RWPE2 (cell line): ENCODE results near the gene CDHR1.

Source experiments
- ATAC-seq: fragments of 200-7000 bp; cut with Tn5 transposase; 3 replicates; pipeline ENCODE4 v1.9.1; 2021; ENCODE audit warnings: low read depth
- DNase-seq: peaks from one replicate; pipeline ENCODE4 v3.0.0-alpha.2; 2020; ENCODE audit warnings: low spot score
- H3K27ac ChIP-seq: fragments of 450-650 bp; 2 replicates; pipeline ENCODE4 v1.5.1; 2017; ENCODE audit warnings: mild to moderate bottlenecking; ENCODE audit not compliant: poor library complexity, severe bottlenecking
- H3K27me3 ChIP-seq: fragments of 250-450 bp; sonication (Bioruptor Pico); 2 replicates; pipeline ENCODE4 v1.5.1; 2021; ENCODE audit warnings: mild to moderate bottlenecking, moderate library complexity; ENCODE audit not compliant: insufficient read depth, poor library complexity, severe bottlenecking
- H3K36me3 ChIP-seq: fragments of 250-450 bp; sonication (Bioruptor Pico); 2 replicates; pipeline ENCODE4 v1.5.1; 2020; ENCODE audit warnings: low read depth, mild to moderate bottlenecking, moderate library complexity
- H3K4me1 ChIP-seq: fragments of 250-450 bp; sonication (Bioruptor Pico); 2 replicates; pipeline ENCODE4 v1.5.1; 2021; ENCODE audit warnings: mild to moderate bottlenecking, moderate library complexity; ENCODE audit not compliant: insufficient read depth, poor library complexity, severe bottlenecking
- H3K4me3 ChIP-seq: fragments of 250-450 bp; sonication (Bioruptor Pico); 2 replicates; pipeline ENCODE4 v1.5.1; 2021; ENCODE audit warnings: mild to moderate bottlenecking, moderate library complexity; ENCODE audit not compliant: severe bottlenecking
- H3K9me3 ChIP-seq: fragments of 250-450 bp; sonication (Bioruptor Pico); 2 replicates; pipeline ENCODE4 v1.5.1; 2021; ENCODE audit warnings: mild to moderate bottlenecking, moderate library complexity; ENCODE audit not compliant: severe bottlenecking
- CTCF ChIP-seq: fragments of 450-650 bp; IDR thresholded peaks from one replicate; pipeline ENCODE4 v1.5.1; 2017; ENCODE audit warnings: mild to moderate bottlenecking, moderate library complexity; ENCODE audit not compliant: poor library complexity, severe bottlenecking

CDHR1 gene

DNA sequence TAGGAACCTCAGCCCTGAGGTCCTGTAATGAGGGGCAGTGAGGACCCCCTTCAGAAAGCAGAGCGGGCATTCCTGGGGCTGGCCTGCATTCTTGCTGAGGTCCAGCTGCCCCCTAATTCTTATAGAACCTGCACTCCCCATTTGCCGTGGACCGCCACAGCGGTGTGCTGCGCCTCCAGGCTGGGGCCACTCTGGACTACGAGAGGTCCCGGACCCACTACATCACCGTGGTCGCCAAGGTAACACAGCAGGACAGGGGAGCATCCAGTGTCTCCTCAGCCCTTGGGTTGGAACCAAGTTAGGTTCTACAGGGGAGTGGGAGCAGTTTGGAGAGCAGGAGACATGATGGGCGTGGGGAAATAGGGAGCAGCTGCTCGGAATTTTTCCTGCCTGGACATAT is 7.3 kb downstream of the CDHR1 start:
- no peaks in the 10 kb centered on the region for H3K36me3 ChIP-seq
- ATAC-seq: no peak

DNA sequence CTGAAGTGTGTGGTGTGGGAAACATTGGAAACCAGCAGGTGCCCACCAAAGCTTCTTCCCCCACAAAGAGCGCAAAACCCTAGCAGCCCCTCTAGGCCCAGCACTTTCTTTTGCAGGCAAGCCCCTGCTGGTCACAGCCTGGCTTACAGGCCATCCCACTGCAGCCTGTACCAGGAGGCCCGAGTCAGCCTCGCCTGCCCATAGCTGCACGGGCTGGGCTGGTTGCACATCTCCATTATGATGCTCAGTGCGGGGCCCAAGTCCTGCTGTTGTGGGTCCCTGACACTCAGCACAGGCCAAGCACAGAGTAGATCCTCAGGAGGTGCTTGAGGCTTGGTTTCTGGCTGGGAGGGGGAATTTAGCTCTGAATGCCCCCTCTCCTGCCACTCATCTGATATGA is 8.0 kb downstream of the CDHR1 start:
- no peak for TF ChIP-seq CTCF

More for the DNA sequence above, 7.3 kb downstream of the CDHR1 start:
- no peak for TF ChIP-seq CTCF
- no peaks in the 10 kb centered on the region for H3K27me3 ChIP-seq
- H3K4me1 ChIP-seq: no peaks in the 10 kb centered on the region
- DNase-seq: no peak
- H3K4me3 ChIP-seq: no peak overlapping the region
- H3K9me3 ChIP-seq: no peaks in the 10 kb centered on the region
- H3K27ac ChIP-seq: no peak overlapping the region

DNA sequence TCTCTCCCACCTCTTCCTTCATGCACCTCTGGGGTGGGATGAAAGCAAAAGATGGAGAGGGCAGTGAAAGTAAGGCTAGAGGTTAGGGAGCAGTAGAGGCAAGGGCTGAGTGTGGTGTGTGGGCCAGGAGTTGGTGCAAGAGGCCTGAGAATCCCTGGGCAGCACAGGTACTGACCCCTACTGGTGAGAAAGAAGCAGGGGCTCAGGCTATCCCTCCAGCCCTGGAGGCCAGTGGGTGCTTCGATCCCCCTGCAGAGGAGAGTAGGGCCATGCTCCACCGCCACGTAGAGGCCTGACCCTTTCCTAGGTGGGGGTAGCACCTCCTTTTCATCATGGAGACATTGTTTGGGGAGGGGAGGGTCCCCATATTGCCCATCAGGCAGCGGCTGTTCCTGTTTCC is 9.8 kb downstream of the CDHR1 start:
- no peaks in the 10 kb centered on the region for H3K4me1 ChIP-seq
- H3K36me3 ChIP-seq: no peaks in the 10 kb centered on the region
- H3K9me3 ChIP-seq: no peaks in the 10 kb centered on the region
- no peak for TF ChIP-seq CTCF
- no peak overlapping the region for H3K4me3 ChIP-seq
- H3K27ac ChIP-seq: no peak overlapping the region
- ATAC-seq (0 out of 3 replicates have a peak, but pooled peaks have one; percentile 15), DNase-seq (no peak)
- H3K27me3 ChIP-seq: no peaks in the 10 kb centered on the region

More for the DNA sequence above, 8.0 kb downstream of the CDHR1 start:
- Histone ChIP-seq H3K4me1 (no peaks in the 10 kb centered on the region), H3K27me3 (no peaks in the 10 kb centered on the region), H3K9me3 (no peaks in the 10 kb centered on the region), H3K36me3 (no peaks in the 10 kb centered on the region), H3K4me3 (no peak overlapping the region), H3K27ac (no peak overlapping the region)
- ATAC-seq (no peak), DNase-seq (no peak)

DNA sequence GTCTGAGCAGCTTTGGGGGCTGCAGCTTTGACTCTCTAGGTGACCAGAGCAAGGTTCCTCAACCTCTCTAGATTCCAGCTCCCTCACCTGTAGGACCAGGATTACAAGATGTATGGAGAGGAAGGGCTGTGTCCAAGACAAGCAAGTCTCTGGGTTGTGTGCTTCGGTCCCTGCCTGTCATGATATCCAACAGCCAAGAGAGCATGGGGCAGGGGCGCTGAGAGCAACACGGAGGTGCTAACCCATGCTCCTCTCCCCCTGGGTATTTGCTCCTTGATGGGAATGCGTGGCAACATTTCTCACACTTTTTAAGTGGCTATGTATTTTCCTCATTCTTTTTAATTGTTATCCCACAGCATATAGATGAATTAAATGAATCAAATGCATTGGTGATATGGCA is 10.3 kb downstream of the CDHR1 start:
- TF ChIP-seq CTCF: no peak
- Histone ChIP-seq H3K27ac (no peak overlapping the region), H3K27me3 (no peaks in the 10 kb centered on the region), H3K4me3 (no peak overlapping the region), H3K9me3 (no peaks in the 10 kb centered on the region), H3K4me1 (no peaks in the 10 kb centered on the region), H3K36me3 (no peaks in the 10 kb centered on the region)
- DNase-seq (no peak), ATAC-seq (no peak)

GRCh38 chr10:84205049-84205852 is 10.9 kb downstream of the CDHR1 start:
- no peak overlapping the region for H3K4me3 ChIP-seq
- DNase-seq: no peak
- H3K9me3 ChIP-seq: no peaks in the 10 kb centered on the region
- no peak overlapping the region for H3K27ac ChIP-seq
- H3K36me3 ChIP-seq: no peaks in the 10 kb centered on the region
- H3K27me3 ChIP-seq: no peaks in the 10 kb centered on the region
- TF ChIP-seq CTCF: peak; percentile 82
- ATAC-seq: peak; percentile 73
- no peaks in the 10 kb centered on the region for H3K4me1 ChIP-seq
